T follicular helper cell (primary cell): ENCODE data around the gene CNTNAP5.

ENCODE experiments used
- DNase-seq: peaks from one replicate; pipeline ENCODE4 v3.0.0-alpha.2; 2020; ENCODE audit warnings: low read depth

The CNTNAP5 gene

DNA sequence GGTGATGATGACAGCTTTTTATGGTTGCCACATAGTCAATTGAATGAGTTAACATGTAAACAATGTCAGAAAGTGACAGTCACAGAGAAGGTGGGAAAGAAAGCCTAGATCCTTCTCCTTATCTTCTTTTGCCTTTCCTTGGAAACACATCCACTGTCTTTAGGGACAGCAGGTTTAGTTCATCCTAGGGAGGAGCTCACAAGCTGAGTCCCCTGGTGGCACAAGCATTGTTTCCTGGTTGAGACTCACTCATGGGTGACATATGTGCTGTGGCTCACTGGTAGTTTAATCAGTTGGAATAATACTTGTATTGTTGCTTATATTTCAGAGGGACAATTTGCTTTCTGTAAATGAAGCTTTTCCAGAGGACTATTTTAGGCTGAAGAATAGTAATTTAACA, 598.5 kb downstream of the CNTNAP5 start:
- DNase-seq: no peak

- no peak for DNase-seq
Measured at GRCh38 chr2:124625561-124625960, 600.5 kb downstream of the CNTNAP5 start.

GRCh38 chr2:124626993-124627392, 601.9 kb downstream of the CNTNAP5 start:
- DNase-seq: no peak

- DNase-seq: no peak
Measured at GRCh38 chr2:124633812-124634211, 608.7 kb downstream of the CNTNAP5 start.

- no peak for DNase-seq
Measured at GRCh38 chr2:124639524-124639923, 614.4 kb downstream of the CNTNAP5 start.

- no peak for DNase-seq
Measured at GRCh38 chr2:124640221-124640750, 615.2 kb downstream of the CNTNAP5 start.

GRCh38 chr2:124646166-124646815, 621.2 kb downstream of the CNTNAP5 start:
- DNase-seq: no peak

GRCh38 chr2:124647245-124647644, 622.2 kb downstream of the CNTNAP5 start:
- DNase-seq: no peak

- DNase-seq: no peak
Measured at GRCh38 chr2:124647663-124648062, 622.6 kb downstream of the CNTNAP5 start.

- DNase-seq: no peak
Measured at GRCh38 chr2:124649001-124649400, 623.9 kb downstream of the CNTNAP5 start.

- DNase-seq: no peak
Measured at GRCh38 chr2:124652099-124652498, 627.0 kb downstream of the CNTNAP5 start.

- DNase-seq: no peak
Measured at GRCh38 chr2:124658373-124658772, 633.3 kb downstream of the CNTNAP5 start.

DNA sequence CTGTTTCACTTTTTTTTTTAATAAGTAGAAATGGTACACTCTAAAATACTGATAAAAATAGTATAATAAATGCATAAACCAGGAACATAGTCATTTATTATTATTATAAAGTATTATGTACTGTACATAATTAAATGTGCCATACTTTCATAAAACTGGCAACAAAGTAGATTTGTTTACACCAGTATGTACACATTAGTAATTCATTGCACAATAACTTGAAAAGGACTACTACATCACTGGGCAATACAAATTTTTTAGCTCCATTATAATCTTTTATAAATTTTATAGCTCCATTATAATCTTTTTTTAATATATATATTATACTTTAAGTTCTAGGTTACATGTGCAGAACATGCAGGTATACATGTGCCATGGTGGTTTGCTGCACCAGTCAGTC, 636.5 kb downstream of the CNTNAP5 start:
- DNase-seq: no peak

DNA sequence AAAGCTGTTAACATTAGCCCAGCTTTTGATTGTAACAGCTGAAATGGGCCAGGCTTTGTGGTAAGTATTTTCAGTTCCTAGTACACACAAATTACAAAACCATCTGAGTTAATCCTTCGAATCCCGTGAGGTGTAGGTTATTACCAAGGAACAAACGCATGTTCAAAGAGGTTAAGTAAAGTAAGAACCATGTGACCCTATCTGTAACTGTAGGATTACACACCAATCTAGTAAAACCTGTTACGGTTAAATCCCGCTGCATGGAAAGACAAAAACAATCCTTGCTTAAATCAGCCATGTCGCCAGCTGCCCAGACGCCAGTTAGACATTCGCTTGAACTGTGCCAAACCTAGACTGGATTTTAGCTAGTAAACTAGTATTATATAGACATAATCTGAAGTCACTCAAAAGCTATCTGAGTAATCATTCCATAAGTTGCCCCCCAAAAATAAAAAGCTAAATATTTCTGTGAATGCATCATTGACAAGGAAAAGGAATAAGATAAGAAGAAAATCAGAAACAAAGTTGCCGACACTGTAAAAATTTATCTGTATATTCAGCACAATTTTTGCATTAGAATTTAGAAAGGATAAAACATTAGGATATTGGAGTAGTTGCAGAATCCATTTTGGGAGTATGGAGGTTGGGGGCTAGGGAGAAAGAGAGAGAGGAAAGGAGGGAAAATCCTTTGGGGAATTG, 638.0 kb downstream of the CNTNAP5 start:
- no peak for DNase-seq

DNA sequence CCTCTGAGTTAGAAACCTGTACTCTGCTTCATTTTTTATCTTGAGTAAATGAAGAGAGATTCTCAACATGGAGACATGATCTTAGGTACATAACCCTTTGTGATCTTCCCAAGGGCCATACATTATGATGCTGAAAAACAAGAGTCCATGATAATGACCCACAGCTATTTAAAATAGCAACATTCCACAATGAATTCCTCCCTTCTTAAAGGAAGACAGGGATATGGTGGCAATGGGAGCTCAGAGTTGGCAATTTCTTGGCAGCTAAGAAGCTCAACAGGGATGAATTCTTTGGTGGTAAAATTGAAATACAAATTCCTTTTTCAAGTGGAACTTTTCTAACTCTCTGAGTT, 638.5 kb downstream of the CNTNAP5 start:
- DNase-seq: no peak

GRCh38 chr2:124664363-124664762, 639.3 kb downstream of the CNTNAP5 start:
- no peak for DNase-seq

DNA sequence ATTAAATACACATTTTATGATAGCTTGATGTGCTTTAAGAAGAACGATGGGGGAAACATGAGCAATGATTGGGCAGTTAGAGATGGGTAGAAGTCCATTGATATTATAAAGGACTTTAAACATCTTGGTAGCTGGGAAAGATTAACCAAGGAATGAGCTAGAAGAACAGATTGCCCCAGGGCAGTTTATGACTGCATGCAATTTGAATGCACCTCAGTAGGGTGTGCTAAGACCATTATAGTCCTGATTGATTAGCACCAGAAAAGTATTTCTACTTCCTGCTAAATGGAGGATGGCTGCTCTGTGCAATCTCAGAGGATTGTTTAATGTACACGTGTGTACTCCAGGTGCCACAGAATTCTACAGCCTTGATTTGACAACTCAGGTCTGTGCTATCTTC, 641.9 kb downstream of the CNTNAP5 start:
- DNase-seq: no peak

DNA sequence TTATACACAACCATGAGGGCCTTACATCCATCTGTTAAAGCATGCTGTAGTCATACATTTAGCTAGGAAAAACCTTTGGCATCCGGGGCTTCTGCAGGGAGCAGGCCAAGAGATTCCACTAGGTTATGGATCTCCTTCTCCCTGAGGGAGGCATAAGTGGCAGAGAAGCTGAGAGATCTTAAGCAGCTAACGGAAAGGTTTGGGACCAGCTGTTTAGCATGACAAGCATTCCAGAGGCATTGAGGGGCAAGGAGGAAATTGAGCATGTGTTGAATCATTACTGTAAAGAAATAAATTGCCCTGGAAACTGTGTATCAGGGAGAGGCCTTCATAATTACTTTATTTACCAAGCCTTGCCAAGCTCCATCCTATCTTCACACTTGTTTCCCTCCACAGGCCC, 643.1 kb downstream of the CNTNAP5 start:
- no peak for DNase-seq

- DNase-seq: no peak
Measured at GRCh38 chr2:124670187-124670586, 645.1 kb downstream of the CNTNAP5 start.

DNA sequence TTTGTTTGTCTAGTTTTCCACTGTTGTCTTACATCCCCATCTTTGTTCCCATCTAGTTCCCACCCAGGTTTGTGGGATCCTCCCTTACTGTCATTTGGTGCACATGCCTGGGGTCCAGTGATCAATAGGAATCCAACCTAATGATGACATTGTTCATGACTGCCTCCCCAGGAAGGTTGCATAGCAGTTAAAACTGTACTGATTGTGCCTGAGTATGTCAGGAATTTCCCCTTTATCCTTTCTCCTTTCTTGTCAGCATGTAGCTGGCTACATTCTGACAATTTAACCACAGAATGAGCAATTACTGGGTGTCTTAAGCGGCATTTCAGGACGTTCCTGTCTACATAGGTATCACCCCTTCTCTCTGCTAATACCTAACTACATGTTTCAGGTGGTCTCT, 653.0 kb downstream of the CNTNAP5 start:
- no peak for DNase-seq

DNA sequence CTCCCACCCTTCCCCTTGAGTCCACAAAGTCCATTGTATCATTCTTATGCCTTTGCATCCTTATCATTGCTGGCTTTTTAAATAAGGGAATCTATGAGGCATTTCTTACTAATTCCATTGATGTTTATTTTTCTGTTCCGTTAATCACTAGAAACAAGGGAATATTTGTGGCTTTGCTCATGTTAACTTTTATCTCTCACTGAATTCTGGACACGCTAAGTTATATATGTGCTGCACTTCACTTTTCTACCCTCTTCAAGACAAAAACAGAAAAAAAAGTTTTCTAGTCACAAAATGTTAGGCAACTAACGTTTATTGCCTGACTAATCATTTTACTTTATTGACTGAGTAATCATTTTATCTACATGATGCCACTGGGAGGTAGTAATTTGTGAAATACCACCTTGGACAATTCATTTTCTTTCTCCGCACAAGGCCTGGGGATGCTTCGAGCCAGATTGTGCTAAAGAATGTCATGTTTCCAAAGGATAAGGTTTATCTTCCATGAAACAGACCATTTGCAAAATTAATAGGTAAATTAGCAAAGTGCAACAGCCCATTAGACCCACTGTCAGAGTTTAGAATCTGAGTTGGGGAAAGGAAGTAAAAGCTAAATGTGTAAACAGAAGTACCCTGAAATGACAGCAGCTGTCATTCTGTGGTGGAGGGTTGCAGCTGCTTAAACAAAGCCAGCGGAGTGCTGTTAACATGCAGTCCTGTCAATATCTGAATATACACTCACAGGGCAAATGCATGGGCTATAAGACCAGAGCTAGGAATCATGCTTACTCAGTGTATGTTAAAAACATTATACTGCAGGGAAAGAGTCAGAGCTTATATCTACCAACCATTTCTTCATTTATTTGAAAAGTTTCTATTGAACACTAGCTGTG, 658.7 kb downstream of the CNTNAP5 start:
- no peak for DNase-seq

DNA sequence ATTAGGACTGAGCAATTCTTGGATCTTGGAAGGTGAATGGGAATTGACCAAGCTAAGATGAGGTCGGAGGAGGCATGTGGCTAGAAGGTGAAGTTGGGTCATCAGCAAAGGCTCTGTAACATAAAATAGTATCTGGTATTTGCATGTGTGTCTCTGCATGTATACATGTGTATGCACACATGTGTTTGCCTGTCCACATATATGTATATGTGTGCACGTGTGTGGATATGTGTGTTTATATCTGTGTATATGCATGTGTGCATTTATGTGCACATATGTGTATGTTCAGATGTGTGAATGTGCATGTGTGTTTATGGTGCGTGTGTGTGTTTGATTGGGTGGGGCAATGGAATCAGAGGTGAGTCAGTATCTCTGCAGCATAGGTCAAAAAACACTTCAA, 664.3 kb downstream of the CNTNAP5 start:
- DNase-seq: no peak

DNA sequence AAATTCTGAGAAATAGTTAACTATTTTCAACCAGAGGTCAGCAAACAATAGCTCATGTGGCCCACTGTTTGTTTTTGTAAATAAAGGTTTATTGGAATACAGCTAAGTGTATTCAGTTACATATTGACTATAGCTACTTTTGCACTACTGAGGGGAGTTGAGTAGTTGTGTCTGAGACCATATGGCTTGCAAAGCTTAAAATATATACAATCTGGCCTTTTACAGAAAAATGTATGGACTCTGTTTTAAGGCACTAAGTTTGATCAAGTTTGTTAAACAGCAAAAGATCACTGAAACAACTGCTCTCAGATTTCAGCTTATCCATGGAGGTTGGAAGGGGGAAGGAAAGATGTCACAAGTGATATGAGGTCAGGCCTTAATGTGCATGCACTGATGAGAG, 667.1 kb downstream of the CNTNAP5 start:
- DNase-seq: no peak
